CD4-positive, alpha-beta T cell treated with Interferon gamma for 1 hour (primary cell): ENCODE results near the gene SPINK5.

ENCODE experiments used
- DNase-seq: peaks from one replicate; pipeline ENCODE4 v3.0.0-alpha.2; 2020

SPINK5 gene

DNA sequence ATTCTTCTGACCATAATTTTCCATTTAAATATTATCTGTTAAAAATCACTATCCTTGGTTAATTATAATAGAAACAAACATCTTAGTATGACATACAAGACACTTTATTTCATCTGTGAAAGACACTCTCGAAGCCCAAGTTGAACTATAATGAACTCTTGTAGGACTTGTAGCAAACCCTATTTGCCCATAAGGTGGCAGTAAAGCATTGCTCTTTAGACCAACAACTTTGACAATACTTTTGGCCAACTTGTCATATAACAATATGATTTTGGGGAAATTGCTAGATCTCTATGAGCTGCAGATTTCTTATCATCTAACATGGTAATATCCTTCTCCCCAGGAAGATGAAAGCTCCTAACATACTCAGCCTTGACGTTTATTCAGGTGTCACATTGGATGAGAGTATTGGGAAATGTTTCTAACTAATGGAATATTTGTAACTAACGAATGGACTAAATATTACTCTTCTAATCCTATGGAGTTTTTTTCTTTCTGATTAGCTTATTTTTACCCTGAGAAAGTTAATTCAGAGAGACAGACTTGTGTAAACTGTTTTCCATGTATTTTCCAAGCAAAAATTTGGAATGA lies 115.5 kb downstream of the SPINK5 start:
- DNase-seq, result no peak

DNA sequence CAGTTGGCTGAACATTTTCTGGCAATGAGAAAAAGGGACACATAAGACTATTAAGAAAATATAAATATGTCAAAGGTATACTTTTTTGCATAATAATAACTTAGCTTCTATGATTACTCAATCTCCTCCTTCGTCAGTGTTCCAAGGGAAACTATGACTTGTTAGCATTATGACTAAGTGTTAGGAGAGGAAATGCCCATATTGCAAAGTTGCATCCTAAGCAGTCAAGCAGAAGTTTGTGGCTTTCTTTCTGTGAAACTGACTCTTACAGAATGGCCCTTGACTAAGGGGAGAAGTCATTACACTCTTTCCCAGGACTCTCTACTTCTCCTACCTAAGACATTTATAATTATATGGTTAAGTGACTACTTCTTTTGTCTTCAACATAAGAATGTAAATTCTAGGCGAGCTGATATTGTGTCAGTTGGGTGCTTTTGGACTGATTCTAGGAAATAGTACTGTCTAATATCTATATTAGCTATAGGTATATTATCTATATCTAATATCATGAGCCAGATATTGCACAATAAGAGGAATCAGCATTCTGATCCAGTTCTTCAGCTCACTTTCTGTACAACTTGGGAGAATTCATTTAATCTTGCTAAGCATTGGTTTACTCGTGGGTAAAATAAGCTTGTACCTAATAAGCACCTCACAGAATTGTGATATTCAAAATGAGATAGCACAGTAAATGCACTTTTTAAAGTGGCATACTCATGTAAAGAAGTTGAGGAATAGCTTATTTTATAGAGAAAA lies 122.6 kb downstream of the SPINK5 start:
- DNase-seq, result peak; percentile 1
